Measurements from ENCODE around the gene COPRS.

DNA sequence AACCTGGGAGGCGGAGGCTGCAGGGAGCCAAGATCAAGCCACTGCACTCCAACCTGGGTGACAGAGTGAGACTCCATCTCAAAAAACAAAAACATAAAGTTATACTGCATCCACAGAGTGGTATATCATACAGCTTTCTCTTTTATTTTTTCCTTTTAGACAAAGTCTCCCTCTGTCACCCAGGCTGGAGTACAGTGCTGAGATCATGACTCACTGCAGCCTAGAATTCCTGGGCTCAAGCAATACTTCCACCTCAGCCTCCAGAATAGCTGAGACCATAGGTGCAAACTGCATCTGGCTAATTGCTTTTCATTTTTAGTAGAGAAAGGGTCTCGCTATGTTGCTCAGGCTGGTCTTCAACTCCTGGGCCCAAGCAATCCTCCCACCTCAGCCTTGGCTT lies 10.0 kb upstream of the COPRS start:
- TF ChIP-seq BHLHE40 (IDR thresholded peaks at IDR 0.05; ENCODE audit: low read depth, low read length) (no peak), CTCF (conservative IDR thresholded peaks at IDR 0.05; ENCODE audit: low read depth, low read length) (no peak), FOS (IDR thresholded peaks at IDR 0.05; ENCODE audit: low read depth, low read length) (no peak), MXI1 (IDR thresholded peaks at IDR 0.05; ENCODE audit: borderline replicate concordance, low read depth, low read length) (no peak), POLR2A (IDR thresholded peaks at IDR 0.05; ENCODE audit: low read depth, low read length) (no peak), RCOR1 (IDR thresholded peaks at IDR 0.05; ENCODE audit: insufficient replicate concordance, low read length) (no peak), CHD1 (IDR thresholded peaks at IDR 0.05; ENCODE audit: low read depth, low read length) (no peak), SMC3 (IDR thresholded peaks at IDR 0.05; ENCODE audit: low read depth, low read length) (no peak)
- TF ChIP-seq, protein P1, sequence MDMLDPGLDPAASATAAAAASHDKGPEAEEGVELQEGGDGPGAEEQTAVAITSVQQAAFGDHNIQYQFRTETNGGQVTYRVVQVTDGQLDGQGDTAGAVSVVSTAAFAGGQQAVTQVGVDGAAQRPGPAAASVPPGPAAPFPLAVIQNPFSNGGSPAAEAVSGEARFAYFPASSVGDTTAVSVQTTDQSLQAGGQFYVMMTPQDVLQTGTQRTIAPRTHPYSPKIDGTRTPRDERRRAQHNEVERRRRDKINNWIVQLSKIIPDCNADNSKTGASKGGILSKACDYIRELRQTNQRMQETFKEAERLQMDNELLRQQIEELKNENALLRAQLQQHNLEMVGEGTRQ (IDR thresholded peaks at IDR 0.05; ENCODE audit: low read depth, low read length): no peak
